Suprapubic skin (tissue), 4 donors: ENCODE data around the gene CD163. TPM values are rescaled to one million over a fixed set of nuclear protein-coding genes. Genes with fewer than 3 reads are reported as not detected.
"Not testable (repeated sequence)": the region's sequence is repeated elsewhere in the genome, so short reads cannot be mapped to it uniquely, and the experiment has no call there.

Experiments used
- DNase-seq, 2 donors: peaks; one replicate each; pipeline ENCODE4 v3.0.0-alpha.2; 2019; ENCODE audit warnings: low spot score in 2 of 2
- H3K27ac ChIP-seq: fragments of 200-600 bp; sonication (generic); one replicate; pipeline ENCODE4 v1.5.1; 2019
- H3K27me3 ChIP-seq: fragments of 200-600 bp; sonication (generic); one replicate; pipeline ENCODE4 v1.5.1; 2019
- H3K36me3 ChIP-seq: fragments of 200-600 bp; sonication (generic); one replicate; pipeline ENCODE4 v1.5.1; 2019
- H3K4me1 ChIP-seq: fragments of 200-600 bp; sonication (generic); one replicate; pipeline ENCODE4 v1.5.1; 2019
- H3K4me3 ChIP-seq: fragments of 200-600 bp; sonication (generic); one replicate; pipeline ENCODE4 v1.5.1; 2019; ENCODE audit warnings: mild to moderate bottlenecking
- H3K9me3 ChIP-seq: fragments of 200-600 bp; sonication (generic); one replicate; pipeline ENCODE4 v1.5.1; 2019
- EP300 ChIP-seq: sonication (generic); formaldehyde crosslinking; IDR thresholded peaks from one replicate; pipeline ENCODE4 v1.6.1; 2017; ENCODE audit warnings: antibody characterized with exemption
- POLR2A ChIP-seq, 2 donors: fragments of 450-650 bp; IDR thresholded peaks; one replicate each; pipeline ENCODE4 v1.6.1; 2017; ENCODE audit warnings: antibody characterized with exemption in 2 of 2, mild to moderate bottlenecking in 2 of 2, moderate library complexity in 2 of 2
- POLR2AphosphoS5 ChIP-seq, 3 donors: sonication (generic); formaldehyde crosslinking; IDR thresholded peaks; one replicate each; pipeline ENCODE4 v1.6.1; 2017; ENCODE audit warnings: antibody characterized with exemption in 3 of 3
- WGBS: methylation state at CpG from one replicate; pipeline ENCODE4 v1.1.5; 2018; 5-methylcytosine and 5-hydroxymethylcytosine counted together
- total RNA-seq, 4 donors: library from RNA; depleted of rRNA; stranded (reverse); fragments of >200 nt; gene quantifications; one replicate each; pipeline ENCODE4 v1.1.0, GENCODE V29; 2016
- TF ChIP-seq, protein P1 (sequence below), 2 donors: fragments of 200-600 bp in 1 of 2; fragments of 450-650 bp in 1 of 2; sonication (generic) in 1 of 2; IDR thresholded peaks; one replicate each; pipeline ENCODE4 v1.5.1; 2016 to 2019; ENCODE audit warnings: antibody characterized with exemption in 2 of 2, mild to moderate bottlenecking in 1 of 2, moderate library complexity in 1 of 2

Gene CD163
- 10 to 100 TPM; 12.9 to 22.0 (median 16.7) TPM for total RNA-seq

DNA sequence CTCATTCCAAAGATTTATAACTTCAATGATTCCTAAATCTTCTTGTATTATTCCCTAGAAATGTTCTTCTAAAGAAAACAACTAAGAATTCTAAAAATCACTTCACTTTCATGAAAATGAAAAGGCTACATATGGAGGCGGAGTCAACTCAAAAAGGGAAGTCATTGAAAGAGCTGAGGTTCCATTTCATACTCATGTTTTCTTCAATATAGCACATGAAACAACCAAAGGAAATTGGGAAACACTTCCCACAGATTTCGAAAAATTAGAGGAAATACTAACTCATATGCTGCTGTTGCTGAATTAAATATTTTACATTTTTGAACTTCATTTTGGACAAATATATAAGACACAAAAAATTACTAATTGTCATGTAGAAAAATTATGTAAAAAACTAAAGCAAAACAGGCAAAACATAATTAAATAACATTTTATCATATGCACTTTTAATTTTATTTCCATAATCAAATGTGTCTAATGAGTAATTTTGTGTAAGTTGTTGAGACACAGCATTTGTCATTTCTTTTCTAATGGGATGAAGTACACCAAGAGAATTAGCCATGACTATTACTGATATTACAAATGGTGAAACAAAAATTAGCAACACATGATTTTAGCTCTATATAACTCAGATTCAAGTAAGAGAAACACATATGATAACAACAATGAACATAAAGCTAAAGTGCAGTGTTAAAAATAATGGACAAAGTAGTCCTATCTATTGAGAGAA, at the start of gene CD163:
Gene CD163, minus strand, starts transcription at position 92 of the 730 bp plus-strand sequence. Its CDS starts 87 bp downstream, at position 5.
- Histone ChIP-seq H3K27ac (peak within 1 kb of the TSS; percentile 65), H3K4me3 (peak within 1 kb of the TSS; percentile 10), H3K9me3 (no peaks in the 10 kb centered on the region), H3K36me3 (no peaks in the 10 kb centered on the region), H3K27me3 (no peaks in the 10 kb centered on the region), H3K4me1 (no peaks in the 10 kb centered on the region)
- no peak for DNase-seq
- WGBS, result 68% methylated on average over 2 of the region's 2 CpGs
- peak in 1 of 2 donors; percentile 3 for TF ChIP-seq POLR2A (IDR thresholded peaks at IDR 0.05)
- TF ChIP-seq POLR2AphosphoS5 (IDR thresholded peaks at IDR 0.05), result no peak

GRCh38 chr12:7542813-7543212, 39.2 kb upstream of the CD163 start:
- H3K9me3 ChIP-seq, result no peaks in the 10 kb centered on the region
- H3K27ac ChIP-seq, result peak overlapping the region; percentile 55
- TF ChIP-seq, protein P1, sequence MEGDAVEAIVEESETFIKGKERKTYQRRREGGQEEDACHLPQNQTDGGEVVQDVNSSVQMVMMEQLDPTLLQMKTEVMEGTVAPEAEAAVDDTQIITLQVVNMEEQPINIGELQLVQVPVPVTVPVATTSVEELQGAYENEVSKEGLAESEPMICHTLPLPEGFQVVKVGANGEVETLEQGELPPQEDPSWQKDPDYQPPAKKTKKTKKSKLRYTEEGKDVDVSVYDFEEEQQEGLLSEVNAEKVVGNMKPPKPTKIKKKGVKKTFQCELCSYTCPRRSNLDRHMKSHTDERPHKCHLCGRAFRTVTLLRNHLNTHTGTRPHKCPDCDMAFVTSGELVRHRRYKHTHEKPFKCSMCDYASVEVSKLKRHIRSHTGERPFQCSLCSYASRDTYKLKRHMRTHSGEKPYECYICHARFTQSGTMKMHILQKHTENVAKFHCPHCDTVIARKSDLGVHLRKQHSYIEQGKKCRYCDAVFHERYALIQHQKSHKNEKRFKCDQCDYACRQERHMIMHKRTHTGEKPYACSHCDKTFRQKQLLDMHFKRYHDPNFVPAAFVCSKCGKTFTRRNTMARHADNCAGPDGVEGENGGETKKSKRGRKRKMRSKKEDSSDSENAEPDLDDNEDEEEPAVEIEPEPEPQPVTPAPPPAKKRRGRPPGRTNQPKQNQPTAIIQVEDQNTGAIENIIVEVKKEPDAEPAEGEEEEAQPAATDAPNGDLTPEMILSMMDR (IDR thresholded peaks at IDR 0.05), result no peak
- TF ChIP-seq POLR2A (IDR thresholded peaks at IDR 0.05) (no peak), EP300 (no peak), POLR2AphosphoS5 (IDR thresholded peaks at IDR 0.05) (no peak)
- H3K4me1 ChIP-seq, result no peaks in the 10 kb centered on the region
- no peaks in the 10 kb centered on the region for H3K36me3 ChIP-seq
- no peaks in the 10 kb centered on the region for H3K27me3 ChIP-seq
- DNase-seq, result no peak
- H3K4me3 ChIP-seq, result no peak overlapping the region

DNA sequence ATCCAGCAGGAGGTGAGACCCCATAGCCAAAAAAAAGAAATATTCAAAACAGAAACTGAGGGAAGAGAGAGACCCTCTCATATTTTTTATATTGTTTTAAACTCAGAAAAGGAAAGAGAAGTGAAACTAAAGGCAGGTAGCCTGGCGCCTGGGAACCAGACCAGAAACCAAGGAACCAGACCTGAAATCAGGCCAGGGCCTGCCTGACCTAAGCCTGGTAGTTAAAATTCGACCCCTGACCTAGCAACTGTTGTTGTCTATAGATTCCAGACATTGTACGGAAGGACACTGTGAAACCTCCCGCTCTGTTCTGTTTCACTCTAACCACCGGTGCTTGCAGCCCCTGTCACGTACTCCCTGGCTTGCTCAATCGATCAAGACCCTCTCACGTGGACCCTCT, 38.5 kb upstream of the CD163 start:
- WGBS, result 51% methylated on average over 8 of the region's 8 CpGs
- Histone ChIP-seq H3K4me3 (no peak overlapping the region), H3K9me3 (no peaks in the 10 kb centered on the region), H3K36me3 (no peaks in the 10 kb centered on the region), H3K27ac (peak overlapping the region; percentile 55), H3K27me3 (no peaks in the 10 kb centered on the region), H3K4me1 (no peaks in the 10 kb centered on the region)
- DNase-seq, result no peak
- TF ChIP-seq POLR2AphosphoS5 (IDR thresholded peaks at IDR 0.05), result no peak
- TF ChIP-seq POLR2A (IDR thresholded peaks at IDR 0.05), result no peak
- TF ChIP-seq EP300, result no peak
- TF ChIP-seq, protein P1 (IDR thresholded peaks at IDR 0.05), result no peak

DNA sequence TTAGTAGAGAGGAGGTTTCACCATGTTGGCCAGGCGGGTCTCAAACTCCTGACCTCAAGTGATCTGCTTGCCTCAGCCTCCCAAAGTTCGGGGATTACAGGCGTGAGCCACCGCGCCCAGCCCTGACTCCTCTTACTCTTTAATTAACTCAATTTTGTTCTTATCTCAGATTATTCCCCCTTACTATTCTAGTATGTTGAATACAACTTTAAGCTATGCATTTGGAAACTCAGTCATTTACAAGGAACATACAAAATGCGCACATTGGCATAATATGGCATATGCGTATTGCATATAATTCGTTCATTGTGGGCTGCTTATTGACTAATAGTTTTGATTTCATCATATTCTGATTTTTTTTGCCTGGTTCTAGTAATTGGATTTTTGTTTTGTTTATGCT, 10.8 kb upstream of the CD163 start:
- Histone ChIP-seq H3K27ac (no peak overlapping the region), H3K4me3 (no peak overlapping the region), H3K4me1 (no peaks in the 10 kb centered on the region), H3K36me3 (no peaks in the 10 kb centered on the region), H3K27me3 (no peaks in the 10 kb centered on the region), H3K9me3 (no peaks in the 10 kb centered on the region)
- TF ChIP-seq POLR2A (IDR thresholded peaks at IDR 0.05), result no peak
- TF ChIP-seq, protein P1 (IDR thresholded peaks at IDR 0.05), result no peak
- no peak for TF ChIP-seq EP300
- no peak for TF ChIP-seq POLR2AphosphoS5 (IDR thresholded peaks at IDR 0.05)
- DNase-seq, result no peak
- WGBS, result 84% methylated on average over 8 of the region's 8 CpGs

GRCh38 chr12:7512553-7512952, 9.0 kb upstream of the CD163 start:
- DNase-seq, result no peak
- no peak overlapping the region for H3K4me3 ChIP-seq
- H3K36me3 ChIP-seq, result no peaks in the 10 kb centered on the region
- TF ChIP-seq POLR2A (IDR thresholded peaks at IDR 0.05) (no peak), EP300 (no peak), POLR2AphosphoS5 (IDR thresholded peaks at IDR 0.05) (no peak)
- TF ChIP-seq, protein P1 (IDR thresholded peaks at IDR 0.05), result no peak
- no peaks in the 10 kb centered on the region for H3K27me3 ChIP-seq
- H3K27ac ChIP-seq, result no peak overlapping the region
- H3K9me3 ChIP-seq, result no peaks in the 10 kb centered on the region
- 73% methylated on average over 3 of the region's 3 CpGs for WGBS
- no peaks in the 10 kb centered on the region for H3K4me1 ChIP-seq

GRCh38 chr12:7509793-7510470, 6.4 kb upstream of the CD163 start:
- not testable (repeated sequence) for H3K27ac ChIP-seq, H3K9me3 ChIP-seq, H3K4me3 ChIP-seq, DNase-seq, H3K4me1 ChIP-seq, H3K36me3 ChIP-seq, H3K27me3 ChIP-seq
- WGBS, result 88% methylated on average over 8 of the region's 14 CpGs
